ENCODE results near the gene INO80C. TPM values are rescaled to one million over a fixed set of nuclear protein-coding genes. Genes with fewer than 3 reads are reported as not detected.
"Not testable (repeated sequence)": the region's sequence is repeated elsewhere in the genome, so short reads cannot be mapped to it uniquely, and the experiment has no call there.

INO80C gene
- total RNA-seq, 4 donors from 2014 or later = 3.9 to 11.6 (median 8.8) TPM

DNA sequence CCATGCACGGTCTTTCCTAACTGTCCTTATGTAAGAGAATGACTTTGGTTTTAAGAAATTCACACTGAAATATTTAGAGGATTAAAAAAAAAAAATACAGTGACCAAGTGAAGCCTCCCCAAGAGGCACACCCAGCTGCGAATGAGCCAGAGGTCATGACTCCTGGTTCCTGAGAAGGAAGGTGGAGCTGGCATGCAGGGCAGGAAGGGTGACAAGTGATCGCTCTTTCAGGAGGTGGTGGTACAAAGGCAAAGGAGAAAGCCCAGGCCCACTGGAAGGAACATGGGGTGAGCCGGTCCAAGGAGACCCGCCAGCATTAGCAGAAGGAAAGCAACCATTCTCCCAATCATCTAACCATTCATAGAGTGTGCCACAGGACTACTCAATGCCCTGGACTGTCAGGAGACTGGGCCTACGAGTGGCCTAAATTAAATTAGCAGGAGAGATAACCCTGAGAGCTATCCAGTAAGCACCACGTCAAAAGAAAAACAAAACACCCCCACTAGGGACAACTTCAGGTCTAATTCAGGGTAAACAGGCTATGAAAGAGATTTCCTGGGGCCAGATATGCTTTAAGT lies 7.8 kb downstream of the INO80C start:
- Histone ChIP-seq H3K4me3 (no peak overlapping the region), H3K27ac (peak overlapping the region in 2 of 4 donors; percentile 11 to 20), H3K27me3 (no peaks in the 10 kb centered on the region), H3K36me3 (no peaks in the 10 kb centered on the region), H3K9me3 (no peaks in the 10 kb centered on the region), H3K4me1 (peaks cover 0 to 28% (median 0%) of the 10 kb centered on the region in 4 donors)
- WGBS, 2 donors = 76 to 85% methylated on average over 7 of the region's 7 CpGs
- TF ChIP-seq EP300 (IDR thresholded peaks at IDR 0.05) (no peak), POLR2A (IDR thresholded peaks at IDR 0.05) (no peak)
- DNase-seq (ENCODE audit: low spot score in 2 of 2) = no peak

DNA sequence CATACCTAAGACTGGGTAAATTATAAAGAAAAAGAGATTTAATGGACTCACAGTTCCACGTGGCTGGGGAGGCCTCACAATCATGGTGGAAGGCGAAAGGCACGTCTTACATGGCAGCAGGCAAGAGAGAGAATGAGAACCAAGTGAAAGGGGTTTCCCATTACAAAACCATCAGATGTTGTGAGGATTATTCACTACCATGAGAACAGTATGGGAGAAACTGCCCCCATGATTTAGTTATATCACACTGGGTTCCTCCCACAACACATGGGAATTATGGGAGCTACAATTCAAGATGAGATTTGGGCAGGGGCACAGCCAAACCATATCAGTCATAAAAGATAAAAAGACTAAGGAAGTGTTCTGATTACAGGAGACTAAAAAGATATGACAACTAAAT lies 8.5 kb downstream of the INO80C start:
- 83 to 92% methylated on average over 3 of the region's 3 CpGs for WGBS, 2 donors

GRCh38 chr18:35488396-35488795 lies 9.4 kb downstream of the INO80C start:
- not testable (repeated sequence) for H3K27me3 ChIP-seq; DNase-seq (ENCODE audit: low spot score in 2 of 2); H3K36me3 ChIP-seq; H3K4me3 ChIP-seq; H3K27ac ChIP-seq; H3K9me3 ChIP-seq
- H3K4me1 ChIP-seq = peaks cover 0 to 19% (median 0%) of the 10 kb centered on the region in 4 donors
- 92 to 95% methylated on average over 2 of the region's 2 CpGs for WGBS, 2 donors

More for the DNA sequence above, 8.5 kb downstream of the INO80C start:
- H3K9me3 ChIP-seq; H3K27ac ChIP-seq; DNase-seq (ENCODE audit: low spot score in 2 of 2); H3K36me3 ChIP-seq; H3K4me3 ChIP-seq; H3K27me3 ChIP-seq: not testable (repeated sequence)
- peaks cover 0 to 22% (median 0%) of the 10 kb centered on the region in 4 donors for H3K4me1 ChIP-seq

- not testable (repeated sequence) for H3K27ac ChIP-seq; H3K36me3 ChIP-seq; H3K9me3 ChIP-seq; H3K27me3 ChIP-seq; H3K4me3 ChIP-seq; DNase-seq (ENCODE audit: low spot score in 2 of 2)
- 92 to 96% methylated on average over 4 of the region's 4 CpGs for WGBS, 2 donors
- H3K4me1 ChIP-seq = peaks cover 0 to 19% (median 0%) of the 10 kb centered on the region in 4 donors
These were observed 10.2 kb downstream of the INO80C start for GRCh38 chr18:35487525-35487924.

DNA sequence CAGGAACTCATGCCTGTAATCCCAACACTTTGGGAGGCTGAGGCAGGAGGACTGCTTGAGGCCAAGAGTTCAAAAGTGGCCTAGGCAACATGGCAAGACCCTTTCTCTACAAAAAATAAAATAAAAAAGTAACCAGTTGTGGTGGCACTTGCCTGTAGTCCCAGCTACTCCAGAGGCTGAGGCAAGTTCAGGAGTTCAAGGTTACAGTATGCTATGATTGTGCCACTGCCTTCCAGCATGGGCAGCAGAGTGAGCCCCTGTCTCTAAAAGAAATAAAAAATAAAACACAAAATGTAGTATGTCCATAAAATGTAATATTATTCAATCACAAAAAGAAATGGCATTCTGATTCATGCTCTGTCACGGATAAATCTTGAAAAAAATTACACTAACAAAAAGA lies 11.9 kb downstream of the INO80C start:
- Histone ChIP-seq H3K36me3 (no peaks in the 10 kb centered on the region), H3K27ac (no peak overlapping the region), H3K4me1 (peaks cover 0 to 10% (median 0%) of the 10 kb centered on the region in 4 donors), H3K4me3 (no peak overlapping the region), H3K27me3 (no peaks in the 10 kb centered on the region), H3K9me3 (no peaks in the 10 kb centered on the region)
- WGBS, 2 donors = 54 to 78% methylated on average over 1 of the region's 1 CpG
- no peak for DNase-seq (ENCODE audit: low spot score in 2 of 2)
- TF ChIP-seq EP300 (IDR thresholded peaks at IDR 0.05) = no peak
- TF ChIP-seq POLR2A (IDR thresholded peaks at IDR 0.05) = no peak
- TF ChIP-seq CTCF (IDR thresholded peaks at IDR 0.05) = no peak

DNA sequence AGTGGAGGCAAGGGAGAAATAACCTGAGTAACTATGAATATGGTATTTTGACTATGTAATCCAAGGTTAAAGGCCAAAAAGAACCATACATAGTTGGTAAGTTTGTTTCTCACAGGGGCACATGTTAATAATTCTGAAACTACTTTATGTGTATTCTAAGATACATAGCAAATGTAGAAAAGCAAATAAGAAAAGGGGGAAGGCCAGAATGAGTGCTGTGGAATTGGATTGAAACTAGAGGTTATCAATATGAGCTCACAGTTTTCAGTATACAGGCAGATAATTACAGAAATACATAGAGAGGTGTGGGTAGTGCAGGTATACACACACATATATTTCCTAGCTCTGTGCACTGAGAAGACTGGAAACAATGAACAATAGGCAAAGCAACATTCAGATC lies 13.7 kb downstream of the INO80C start:
- Histone ChIP-seq H3K4me1 (peaks cover 0 to 12% (median 2%) of the 10 kb centered on the region in 4 donors), H3K9me3 (no peaks in the 10 kb centered on the region), H3K27ac (no peak overlapping the region), H3K4me3 (no peak overlapping the region), H3K36me3 (no peaks in the 10 kb centered on the region), H3K27me3 (no peaks in the 10 kb centered on the region)
- TF ChIP-seq EP300 (IDR thresholded peaks at IDR 0.05) (no peak), CTCF (IDR thresholded peaks at IDR 0.05) (no peak), POLR2A (IDR thresholded peaks at IDR 0.05) (no peak)
- DNase-seq (ENCODE audit: low spot score in 2 of 2) = no peak

DNA sequence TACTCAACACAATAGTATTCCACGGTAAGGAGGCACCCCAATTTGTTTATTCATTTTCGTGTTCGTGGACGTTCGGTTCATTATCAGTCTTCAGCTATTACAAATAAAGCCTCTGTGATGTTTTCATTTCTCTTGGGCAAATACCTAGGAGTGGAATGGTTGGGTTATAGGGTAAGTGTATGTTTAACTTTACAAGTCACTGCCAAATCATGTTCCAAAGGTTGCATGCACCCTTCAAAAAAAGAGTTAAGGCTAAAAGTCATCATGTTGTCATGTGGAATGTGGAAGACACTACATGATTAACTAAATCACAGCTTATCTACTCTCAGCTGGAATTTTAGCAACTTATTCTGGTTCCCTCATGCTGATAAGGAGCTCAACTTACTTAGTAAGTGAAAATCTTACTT lies 15.8 kb downstream of the INO80C start:
- Histone ChIP-seq H3K4me3 (no peak overlapping the region), H3K27ac (no peak overlapping the region), H3K9me3 (no peaks in the 10 kb centered on the region), H3K27me3 (no peaks in the 10 kb centered on the region), H3K4me1 (peaks cover 0 to 27% (median 8%) of the 10 kb centered on the region in 4 donors), H3K36me3 (no peaks in the 10 kb centered on the region)
- 91 to 94% methylated on average over 5 of the region's 5 CpGs for WGBS, 2 donors
- DNase-seq (ENCODE audit: low spot score in 2 of 2) = no peak
- TF ChIP-seq POLR2A (IDR thresholded peaks at IDR 0.05) = no peak
- no peak for TF ChIP-seq EP300 (IDR thresholded peaks at IDR 0.05)
- TF ChIP-seq CTCF (IDR thresholded peaks at IDR 0.05) = no peak

All from tibial nerve (tissue), 4 donors.